Central memory CD4-positive, alpha-beta T cell (primary cell): Measurements from ENCODE around the gene HIPK2.
"Not testable (repeated sequence)": the region's sequence is repeated elsewhere in the genome, so short reads cannot be mapped to it uniquely, and the experiment has no call there.

Source experiments
- DNase-seq: peaks from one replicate; pipeline ENCODE4 v3.0.0; 2022

Gene HIPK2

GRCh38 chr7:139611556-139611955 is 166.2 kb downstream of the HIPK2 start:
- not testable (repeated sequence) for DNase-seq

GRCh38 chr7:139610595-139610994 is 167.2 kb downstream of the HIPK2 start:
- no peak for DNase-seq

- DNase-seq = no peak
Measured at GRCh38 chr7:139603896-139604295, 173.9 kb downstream of the HIPK2 start.

- no peak for DNase-seq
Measured at GRCh38 chr7:139603282-139603681, 174.5 kb downstream of the HIPK2 start.

- peak; percentile 9 for DNase-seq
Measured at GRCh38 chr7:139602143-139602722, 175.6 kb downstream of the HIPK2 start.

GRCh38 chr7:139601176-139601575 is 176.6 kb downstream of the HIPK2 start:
- DNase-seq = no peak

- no peak for DNase-seq
Measured at GRCh38 chr7:139600306-139600705, 177.5 kb downstream of the HIPK2 start.

- DNase-seq = no peak
Measured at GRCh38 chr7:139598642-139599041, 179.2 kb downstream of the HIPK2 start.

- no peak for DNase-seq
Measured at GRCh38 chr7:139597028-139597427, 180.8 kb downstream of the HIPK2 start.

GRCh38 chr7:139596626-139597025 is 181.2 kb downstream of the HIPK2 start:
- DNase-seq = no peak

GRCh38 chr7:139595806-139596205 is 182.0 kb downstream of the HIPK2 start:
- DNase-seq = no peak

- no peak for DNase-seq
Measured at GRCh38 chr7:139594911-139595476, 182.8 kb downstream of the HIPK2 start.

GRCh38 chr7:139594090-139594489 is 183.7 kb downstream of the HIPK2 start:
- DNase-seq = no peak

GRCh38 chr7:139592801-139593461 is 184.9 kb downstream of the HIPK2 start:
- no peak for DNase-seq

- no peak for DNase-seq
Measured at GRCh38 chr7:139591550-139592195, 186.1 kb downstream of the HIPK2 start.

GRCh38 chr7:139589474-139589873 is 188.3 kb downstream of the HIPK2 start:
- no peak for DNase-seq

- no peak for DNase-seq
Measured at GRCh38 chr7:139588632-139589031, 189.2 kb downstream of the HIPK2 start.

- no peak for DNase-seq
Measured at GRCh38 chr7:139587535-139587934, 190.3 kb downstream of the HIPK2 start.

GRCh38 chr7:139586286-139586685 is 191.5 kb downstream of the HIPK2 start:
- DNase-seq = no peak

- DNase-seq = no peak
Measured at GRCh38 chr7:139585042-139585441, 192.8 kb downstream of the HIPK2 start.

GRCh38 chr7:139583826-139584553 is 193.8 kb downstream of the HIPK2 start:
- DNase-seq = no peak

- no peak for DNase-seq
Measured at GRCh38 chr7:139582671-139583155, 195.1 kb downstream of the HIPK2 start.

- DNase-seq = no peak
Measured at GRCh38 chr7:139582130-139582650, 195.6 kb downstream of the HIPK2 start.
